HG03097 (cell line): ENCODE results near the gene ADIPOQ.
"Not testable (repeated sequence)": the region's sequence is repeated elsewhere in the genome, so short reads cannot be mapped to it uniquely, and the experiment has no call there.

ENCODE experiments used
- ATAC-seq: cut with Tn5 transposase; IDR thresholded peaks from one replicate; pipeline ENCODE4 v1.9.1; 2021; ENCODE audit not compliant: unreplicated experiment, low FRiP score

ADIPOQ gene

DNA sequence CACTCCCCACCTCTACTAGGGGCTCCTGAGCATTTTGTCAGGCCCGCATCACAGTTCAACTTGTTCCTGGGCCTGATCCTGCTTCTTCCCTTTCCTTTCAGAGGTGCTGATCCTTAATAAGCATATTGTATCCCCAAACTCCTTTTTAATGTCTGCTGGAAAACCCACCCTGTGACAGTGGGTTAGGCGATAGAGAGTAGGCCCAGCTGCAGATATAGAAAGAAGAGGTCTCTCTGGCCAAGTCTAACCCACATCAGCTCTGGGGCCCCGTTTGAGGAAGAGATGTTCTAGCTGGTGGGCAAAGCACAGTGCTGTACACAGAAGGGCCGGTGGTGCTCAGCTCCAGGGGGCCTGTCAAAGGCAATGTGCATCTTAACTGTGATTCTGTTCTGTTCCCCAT is 53.5 kb downstream of the ADIPOQ start:
- no peak for ATAC-seq

DNA sequence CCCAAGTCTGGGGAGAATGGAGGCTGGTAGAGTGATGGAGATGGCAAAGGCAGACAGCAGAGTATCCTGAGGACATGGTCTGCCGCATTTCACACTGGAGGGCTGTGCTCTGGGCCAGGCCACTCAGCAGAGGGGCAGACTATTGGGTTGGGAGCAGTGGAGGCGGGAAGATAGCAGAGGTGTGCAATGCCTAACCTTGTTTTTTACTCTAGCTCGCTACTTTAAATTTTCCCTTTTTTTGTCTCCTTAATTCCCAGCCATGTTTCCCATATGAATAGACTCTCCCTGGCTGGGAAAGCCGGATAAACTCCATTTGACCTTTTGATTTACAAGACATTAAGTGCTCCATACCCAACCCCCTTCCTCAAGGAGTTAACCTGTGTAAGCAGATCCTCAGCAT is 54.4 kb downstream of the ADIPOQ start:
- ATAC-seq = no peak

DNA sequence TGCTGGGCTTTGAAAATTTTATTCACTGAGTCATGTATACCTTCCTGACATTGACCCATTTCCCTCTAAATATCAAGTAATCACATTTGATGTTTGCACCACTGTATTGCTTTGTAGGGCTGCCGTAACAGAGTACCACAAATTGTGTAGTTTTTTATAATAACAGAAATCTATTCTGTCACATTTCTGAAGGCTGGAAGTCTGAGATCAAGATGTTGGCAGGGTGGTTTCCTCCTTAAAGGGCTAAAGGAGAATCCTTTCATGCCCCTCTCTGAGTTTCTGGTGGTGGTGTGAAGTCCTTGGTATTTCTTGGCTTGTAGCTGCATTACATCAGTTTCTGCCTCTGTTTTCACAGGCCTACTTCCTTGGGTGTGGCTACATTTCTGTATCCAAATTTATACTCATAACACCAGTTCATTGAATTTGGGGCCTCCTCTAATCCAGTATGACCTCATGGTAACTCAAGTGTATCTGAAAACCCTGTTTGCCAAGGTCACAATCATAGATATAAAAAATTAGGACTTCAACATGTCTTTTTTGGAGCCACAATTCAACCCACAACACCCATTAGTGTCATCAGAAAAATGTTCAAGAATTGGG is 58.7 kb downstream of the ADIPOQ start:
- ATAC-seq = no peak

DNA sequence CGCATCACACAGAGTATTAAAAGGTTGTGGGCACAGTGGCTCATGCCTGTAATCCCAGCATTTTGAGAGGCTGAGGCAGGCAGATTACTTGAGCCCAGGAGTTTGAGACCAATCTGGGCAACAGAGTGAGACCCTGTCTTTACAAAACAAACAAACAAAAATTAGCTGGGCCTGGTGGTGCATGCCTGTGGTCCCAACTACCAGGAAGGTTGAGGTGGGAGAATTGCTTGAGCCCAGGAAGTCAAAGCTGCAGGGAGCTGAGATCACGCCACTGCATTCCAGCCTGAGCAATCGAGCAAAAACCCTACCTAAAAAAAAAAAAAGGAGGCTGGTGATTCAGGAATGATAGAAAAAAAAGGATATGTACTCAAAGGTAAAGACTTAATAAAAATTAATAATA is 59.6 kb downstream of the ADIPOQ start:
- ATAC-seq = no peak

DNA sequence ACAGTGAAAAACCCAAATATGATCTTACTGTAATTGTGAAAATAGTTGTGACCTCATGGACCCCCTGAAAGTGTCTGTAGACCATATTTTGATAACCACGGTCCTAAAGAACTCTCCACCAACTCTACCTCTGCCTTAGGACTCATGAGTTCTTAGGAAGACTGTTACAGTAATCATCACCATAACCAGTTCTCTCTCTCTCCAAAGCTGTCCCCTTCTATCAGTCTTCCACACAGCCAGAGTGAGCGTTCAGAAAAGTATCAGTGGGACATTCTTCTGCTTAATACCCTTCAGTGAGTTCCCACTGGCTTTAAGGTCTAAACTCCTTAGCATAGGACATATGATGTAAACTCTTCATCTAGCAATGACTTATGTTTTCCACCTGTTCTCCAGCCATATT is 60.2 kb downstream of the ADIPOQ start:
- ATAC-seq = no peak

DNA sequence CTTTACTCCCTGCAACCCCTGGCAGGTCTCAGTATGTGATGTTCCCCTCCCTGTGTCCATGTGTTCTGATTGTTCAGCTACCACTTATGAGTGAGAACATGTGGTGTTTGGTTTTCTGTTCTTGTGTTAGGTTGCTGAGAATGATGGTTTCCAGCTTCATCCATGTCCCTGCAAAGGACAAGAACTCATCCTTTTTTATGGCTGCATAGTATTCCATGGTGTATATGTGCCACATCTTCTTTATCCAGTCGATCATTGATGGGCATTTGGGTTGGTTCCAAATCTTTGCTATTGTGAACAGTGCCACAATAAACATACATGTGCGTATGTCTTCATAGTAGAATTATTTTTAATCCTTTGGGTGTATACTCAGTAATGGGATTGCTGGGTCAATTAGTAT is 61.2 kb downstream of the ADIPOQ start:
- ATAC-seq = not testable (repeated sequence)

DNA sequence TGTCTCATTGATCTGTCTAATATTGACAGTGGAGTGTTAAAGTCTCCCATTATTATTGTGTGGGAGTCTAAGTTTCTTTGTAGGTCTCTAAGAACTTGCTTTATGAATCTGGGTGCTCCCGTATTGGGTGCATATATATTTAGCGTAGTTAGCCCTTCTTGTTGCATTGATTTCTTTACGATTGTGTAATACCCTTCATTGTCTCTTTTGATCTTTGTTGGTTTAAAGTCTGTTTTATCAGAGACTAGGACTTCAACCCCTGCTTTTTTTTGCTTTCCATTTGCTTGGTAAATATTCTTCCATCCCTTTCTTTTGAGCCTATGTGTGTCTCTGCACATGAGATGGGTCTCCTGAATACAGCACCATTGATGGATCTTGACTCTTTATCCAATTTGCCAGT is 64.6 kb downstream of the ADIPOQ start:
- not testable (repeated sequence) for ATAC-seq
